ENCODE measurements around the gene CLCN3.
"Not testable (repeated sequence)": the region's sequence is repeated elsewhere in the genome, so short reads cannot be mapped to it uniquely, and the experiment has no call there.

Gene CLCN3

GRCh38 chr4:169620880-169621248, 486 bp downstream of the CLCN3 start:
- TF ChIP-seq MYC (IDR thresholded peaks at IDR 0.05; ENCODE audit: low read depth, low read length) (no peak), CTCF (IDR thresholded peaks at IDR 0.05; ENCODE audit: low read depth, low read length) (no peak), MAX (IDR thresholded peaks at IDR 0.05; ENCODE audit: low read depth, low read length) (no peak), POLR2A (IDR thresholded peaks at IDR 0.05; ENCODE audit: extremely low read depth, insufficient read length) (no peak)
- no peak for DNase-seq (ENCODE audit: low read depth)
- peak overlapping the region; percentile 99 for H3K4me3 ChIP-seq (ENCODE audit: low read depth, low read length)

- peak overlapping the region; percentile 99 for H3K4me3 ChIP-seq (ENCODE audit: low read depth, low read length)
- DNase-seq (ENCODE audit: low read depth), result peak; percentile 60
Observed at GRCh38 chr4:169621731-169622492, 1.5 kb downstream of the CLCN3 start.

GRCh38 chr4:169622566-169622965, 2.2 kb downstream of the CLCN3 start:
- TF ChIP-seq CTCF (IDR thresholded peaks at IDR 0.05; ENCODE audit: low read depth, low read length), result no peak
- TF ChIP-seq MAX (IDR thresholded peaks at IDR 0.05; ENCODE audit: low read depth, low read length), result no peak
- no peak for TF ChIP-seq POLR2A (IDR thresholded peaks at IDR 0.05; ENCODE audit: extremely low read depth, insufficient read length)
- no peak for TF ChIP-seq MYC (IDR thresholded peaks at IDR 0.05; ENCODE audit: low read depth, low read length)
- peak overlapping the region; percentile 99 for H3K4me3 ChIP-seq (ENCODE audit: low read depth, low read length)
- no peak for DNase-seq (ENCODE audit: low read depth)

More at GRCh38 chr4:169621731-169622492, 1.5 kb downstream of the CLCN3 start:
- TF ChIP-seq MAX (IDR thresholded peaks at IDR 0.05; ENCODE audit: low read depth, low read length) (no peak), MYC (IDR thresholded peaks at IDR 0.05; ENCODE audit: low read depth, low read length) (no peak), CTCF (IDR thresholded peaks at IDR 0.05; ENCODE audit: low read depth, low read length) (no peak), POLR2A (IDR thresholded peaks at IDR 0.05; ENCODE audit: extremely low read depth, insufficient read length) (no peak)

- DNase-seq (ENCODE audit: low read depth); H3K4me3 ChIP-seq (ENCODE audit: low read depth, low read length): not testable (repeated sequence)
Observed at GRCh38 chr4:169624012-169624411, 3.6 kb downstream of the CLCN3 start.

GRCh38 chr4:169625886-169626285, 5.5 kb downstream of the CLCN3 start:
- no peak for DNase-seq (ENCODE audit: low read depth)
- TF ChIP-seq MYC (IDR thresholded peaks at IDR 0.05; ENCODE audit: low read depth, low read length), result no peak
- TF ChIP-seq CTCF (IDR thresholded peaks at IDR 0.05; ENCODE audit: low read depth, low read length), result no peak
- no peak for TF ChIP-seq MAX (IDR thresholded peaks at IDR 0.05; ENCODE audit: low read depth, low read length)
- TF ChIP-seq POLR2A (IDR thresholded peaks at IDR 0.05; ENCODE audit: extremely low read depth, insufficient read length), result no peak
- no peak overlapping the region for H3K4me3 ChIP-seq (ENCODE audit: low read depth, low read length)

- no peak for DNase-seq (ENCODE audit: low read depth)
- no peak overlapping the region for H3K4me3 ChIP-seq (ENCODE audit: low read depth, low read length)
- no peak for TF ChIP-seq MAX (IDR thresholded peaks at IDR 0.05; ENCODE audit: low read depth, low read length)
- no peak for TF ChIP-seq MYC (IDR thresholded peaks at IDR 0.05; ENCODE audit: low read depth, low read length)
- TF ChIP-seq POLR2A (IDR thresholded peaks at IDR 0.05; ENCODE audit: extremely low read depth, insufficient read length), result no peak
- no peak for TF ChIP-seq CTCF (IDR thresholded peaks at IDR 0.05; ENCODE audit: low read depth, low read length)
Observed at GRCh38 chr4:169626331-169627282, 6.2 kb downstream of the CLCN3 start.

Data from NB4 (cell line).